ENCODE results near the gene BCL10. TPM values are rescaled to one million over a fixed set of nuclear protein-coding genes. Genes with fewer than 3 reads are reported as not detected.
A peak's percentile ranks its signal among the peaks of the same experiment; 100 is the strongest.

Gene BCL10
- total RNA-seq, 4 donors from 2014 or later = 15.3 to 31.9 (median 26.8) TPM

GRCh38 chr1:85300140-85300539, 23.7 kb upstream of the BCL10 start:
- H3K9me3 ChIP-seq = no peaks in the 10 kb centered on the region
- no peak for TF ChIP-seq POLR2A (IDR thresholded peaks at IDR 0.05)
- no peak for TF ChIP-seq CTCF (IDR thresholded peaks at IDR 0.05)
- DNase-seq = no peak
- H3K27ac ChIP-seq = no peak overlapping the region
- H3K4me3 ChIP-seq = no peak overlapping the region
- H3K27me3 ChIP-seq = no peaks in the 10 kb centered on the region
- H3K4me1 ChIP-seq = no peaks in the 10 kb centered on the region
- no peaks in the 10 kb centered on the region for H3K36me3 ChIP-seq
- intact Hi-C loops (cut with DNase I; ENCODE audit: low total_unique reads) = loop anchor here (10.0 kb wide), 1 partner anchor 395 kb away; no protein-coding TSS in a partner anchor

- Histone ChIP-seq H3K27ac (peak overlapping the region; percentile 62 to 87), H3K4me1 (no peaks in the 10 kb centered on the region), H3K9me3 (no peaks in the 10 kb centered on the region), H3K4me3 (no peak overlapping the region), H3K27me3 (no peaks in the 10 kb centered on the region), H3K36me3 (no peaks in the 10 kb centered on the region)
- TF ChIP-seq CTCF (IDR thresholded peaks at IDR 0.05) (no peak), POLR2A (IDR thresholded peaks at IDR 0.05) (no peak)
- DNase-seq = peak in 1 of 2 donors; percentile 75
- intact Hi-C loops (cut with DNase I; ENCODE audit: low total_unique reads) = no loop called here
These were observed 21.6 kb upstream of the BCL10 start for GRCh38 chr1:85297855-85298629.

- H3K27me3 ChIP-seq = no peaks in the 10 kb centered on the region
- intact Hi-C loops (cut with DNase I; ENCODE audit: low total_unique reads) = no loop called here
- TF ChIP-seq POLR2A (IDR thresholded peaks at IDR 0.05) (no peak), CTCF (IDR thresholded peaks at IDR 0.05) (no peak)
- no peaks in the 10 kb centered on the region for H3K4me1 ChIP-seq
- H3K4me3 ChIP-seq = no peak overlapping the region
- peak overlapping the region; percentile 62 to 87 for H3K27ac ChIP-seq
- no peak for DNase-seq
- no peaks in the 10 kb centered on the region for H3K9me3 ChIP-seq
- H3K36me3 ChIP-seq = no peaks in the 10 kb centered on the region
These were observed 21.1 kb upstream of the BCL10 start for GRCh38 chr1:85297538-85297854.

GRCh38 chr1:85296980-85297379, 20.5 kb upstream of the BCL10 start:
- no peaks in the 10 kb centered on the region for H3K27me3 ChIP-seq
- H3K9me3 ChIP-seq = no peaks in the 10 kb centered on the region
- H3K4me1 ChIP-seq = no peaks in the 10 kb centered on the region
- DNase-seq = no peak
- TF ChIP-seq CTCF (IDR thresholded peaks at IDR 0.05) = no peak
- no peak for TF ChIP-seq POLR2A (IDR thresholded peaks at IDR 0.05)
- no peaks in the 10 kb centered on the region for H3K36me3 ChIP-seq
- no peak overlapping the region for H3K4me3 ChIP-seq
- H3K27ac ChIP-seq = peak overlapping the region; percentile 62 to 87
- intact Hi-C loops (cut with DNase I; ENCODE audit: low total_unique reads) = no loop called here

GRCh38 chr1:85295654-85296053, 19.2 kb upstream of the BCL10 start:
- Histone ChIP-seq H3K27ac (no peak overlapping the region), H3K9me3 (no peaks in the 10 kb centered on the region), H3K4me1 (no peaks in the 10 kb centered on the region), H3K4me3 (no peak overlapping the region), H3K36me3 (no peaks in the 10 kb centered on the region), H3K27me3 (no peaks in the 10 kb centered on the region)
- DNase-seq = no peak
- intact Hi-C loops (cut with DNase I; ENCODE audit: low total_unique reads) = no loop called here
- TF ChIP-seq POLR2A (IDR thresholded peaks at IDR 0.05) (no peak), CTCF (IDR thresholded peaks at IDR 0.05) (no peak)

Measured in uterus (tissue), 4 donors.